HG03025 (cell line): ENCODE data around the gene GPR132.
"Not testable (repeated sequence)": the region's sequence is repeated elsewhere in the genome, so short reads cannot be mapped to it uniquely, and the experiment has no call there.

ENCODE experiments used
- ATAC-seq: cut with Tn5 transposase; IDR thresholded peaks from one replicate; pipeline ENCODE4 v1.9.1; 2021; ENCODE audit warnings: mild to moderate bottlenecking, moderate library complexity; ENCODE audit not compliant: unreplicated experiment, low FRiP score

GPR132 gene, protein sequence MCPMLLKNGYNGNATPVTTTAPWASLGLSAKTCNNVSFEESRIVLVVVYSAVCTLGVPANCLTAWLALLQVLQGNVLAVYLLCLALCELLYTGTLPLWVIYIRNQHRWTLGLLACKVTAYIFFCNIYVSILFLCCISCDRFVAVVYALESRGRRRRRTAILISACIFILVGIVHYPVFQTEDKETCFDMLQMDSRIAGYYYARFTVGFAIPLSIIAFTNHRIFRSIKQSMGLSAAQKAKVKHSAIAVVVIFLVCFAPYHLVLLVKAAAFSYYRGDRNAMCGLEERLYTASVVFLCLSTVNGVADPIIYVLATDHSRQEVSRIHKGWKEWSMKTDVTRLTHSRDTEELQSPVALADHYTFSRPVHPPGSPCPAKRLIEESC

DNA sequence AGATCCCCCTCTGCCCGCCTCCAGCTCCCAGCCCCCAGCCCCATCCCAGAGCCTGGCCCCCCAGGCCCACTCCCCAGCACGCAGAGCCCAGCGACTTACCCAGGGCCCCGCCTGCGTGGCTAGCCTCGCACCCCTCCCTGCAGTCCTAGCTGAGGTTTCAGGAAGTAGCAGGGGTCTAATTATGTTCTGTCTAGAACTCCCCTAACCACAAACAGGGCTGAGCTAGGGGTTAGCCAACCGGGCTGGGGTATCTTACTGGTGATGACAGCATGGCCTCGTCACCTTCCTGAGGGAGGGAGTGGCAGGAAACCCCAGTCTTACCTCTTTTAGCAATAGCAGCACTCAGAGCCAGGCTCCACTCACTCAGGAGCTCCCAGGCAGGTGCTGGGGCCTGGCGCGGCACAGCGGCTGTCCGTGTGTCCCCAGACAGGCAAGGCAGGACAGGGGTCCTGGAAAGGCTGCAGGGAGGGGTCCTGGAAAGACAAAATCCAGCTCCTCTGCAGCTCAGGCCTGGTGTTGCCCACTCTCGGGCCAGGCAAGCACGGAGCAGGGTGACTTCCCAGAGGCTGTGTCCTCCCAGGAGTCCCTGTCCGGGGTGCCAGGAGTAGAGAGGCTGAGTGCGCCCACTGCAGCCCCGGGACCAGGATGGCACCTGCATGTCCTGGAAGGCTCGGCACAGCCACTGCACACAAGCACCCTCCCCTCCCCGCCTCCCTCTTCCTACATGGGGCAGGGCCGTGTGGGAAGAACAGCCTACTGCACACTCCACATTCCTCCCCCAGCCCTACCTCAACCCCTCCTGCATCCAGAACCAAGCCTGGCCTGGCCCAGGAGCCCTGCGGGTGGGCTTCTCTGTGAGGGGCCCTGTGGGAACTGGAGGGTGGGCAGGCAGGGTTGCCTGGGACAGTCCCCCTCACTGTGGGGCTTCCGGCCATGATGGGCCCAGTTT, at the start of gene GPR132:
GPR132 (minus strand) TSS at position 151 of the 949 bp plus-strand sequence. CDS start 10,010 bp downstream, outside the sequence.
- no peak for ATAC-seq

DNA sequence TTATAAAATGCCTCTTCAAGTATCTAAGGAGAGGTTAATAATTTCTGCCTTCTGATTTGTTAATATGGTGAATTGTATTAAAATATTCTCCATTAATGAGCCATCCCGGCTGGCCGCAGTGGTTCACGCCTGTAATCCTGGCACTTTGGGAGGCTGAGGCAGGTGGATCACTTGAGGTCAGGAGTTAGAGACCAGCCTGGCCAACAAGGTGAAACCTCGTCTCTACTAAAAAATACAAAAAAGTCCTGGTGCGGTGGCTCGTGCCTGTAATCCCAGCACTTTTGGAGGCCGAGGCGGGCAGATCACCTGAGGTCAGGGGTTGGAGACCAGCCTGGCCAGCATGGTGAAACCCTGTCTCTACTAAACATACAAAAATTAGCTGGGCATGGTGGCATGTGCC, 44.0 kb upstream of the GPR132 start:
- ATAC-seq: not testable (repeated sequence)

DNA sequence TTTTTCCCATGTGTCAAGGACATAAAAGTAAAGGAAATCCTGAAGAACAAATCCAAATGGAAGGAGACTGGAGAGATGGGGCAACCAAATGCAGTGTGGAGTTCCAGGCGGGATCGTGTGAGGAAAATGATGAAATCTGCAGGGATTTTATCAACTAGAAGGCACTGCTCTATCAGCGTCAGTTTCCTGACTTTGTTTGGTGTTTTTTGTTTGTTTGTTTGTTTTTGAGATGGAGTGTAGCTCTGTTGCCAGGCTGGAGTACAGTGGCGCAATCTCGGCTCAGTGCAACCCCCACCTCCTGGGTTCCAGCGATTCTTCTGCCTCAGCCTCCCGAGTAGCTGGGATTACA, 43.3 kb upstream of the GPR132 start:
- ATAC-seq: no peak

DNA sequence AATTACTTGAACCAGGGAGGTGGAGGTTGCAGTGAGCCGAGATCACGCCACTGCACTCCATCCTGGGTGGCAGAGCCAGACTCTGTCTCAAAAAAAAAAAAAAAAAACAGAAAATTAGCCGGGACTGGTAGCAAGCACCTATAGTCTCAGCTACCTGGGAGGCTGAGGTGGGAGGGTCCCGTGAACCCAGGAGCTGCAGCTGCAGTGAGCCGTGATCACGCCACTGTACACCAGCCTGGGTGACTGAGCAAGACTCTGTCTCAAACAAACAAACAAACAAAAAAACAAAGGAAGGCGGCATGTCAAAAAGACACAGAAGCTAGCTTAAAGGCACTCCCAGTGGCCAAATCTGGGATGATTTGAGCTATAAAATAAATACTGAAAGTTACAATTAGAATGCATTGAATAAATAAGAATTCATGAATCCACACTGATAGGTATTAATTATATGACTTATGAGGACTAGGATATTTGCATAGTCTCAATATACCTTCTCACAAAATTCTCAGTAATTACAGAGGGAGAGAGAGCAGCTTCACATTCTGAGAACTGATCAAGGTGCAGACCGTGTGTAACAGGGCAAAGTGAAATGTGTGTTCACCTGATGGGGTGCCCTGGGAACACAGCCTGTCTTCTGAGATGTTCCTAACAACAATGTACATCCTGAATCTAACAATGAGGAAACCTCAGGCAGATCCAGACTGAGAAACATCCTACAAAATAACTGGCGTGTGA, 42.7 kb upstream of the GPR132 start:
- no peak for ATAC-seq

DNA sequence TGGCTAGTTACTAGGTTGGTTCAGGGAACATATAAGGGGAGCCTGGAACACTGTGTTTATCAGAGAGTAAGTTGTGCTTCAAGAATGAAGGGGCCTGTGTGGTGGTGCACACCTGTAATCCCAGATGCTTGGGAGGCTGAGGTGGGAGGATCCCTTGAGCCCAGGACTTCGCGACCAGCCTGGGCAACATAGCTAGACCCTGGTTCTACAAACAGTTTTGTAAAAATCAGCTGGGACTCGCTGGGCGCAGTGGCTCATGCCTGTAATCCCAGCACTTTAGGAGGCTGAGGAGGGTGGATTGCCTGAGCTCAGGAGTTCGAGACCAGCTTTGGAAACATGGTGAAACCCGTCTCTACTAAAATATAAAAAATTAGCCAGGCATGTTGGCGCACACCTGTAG, 42.1 kb upstream of the GPR132 start:
- ATAC-seq: no peak

DNA sequence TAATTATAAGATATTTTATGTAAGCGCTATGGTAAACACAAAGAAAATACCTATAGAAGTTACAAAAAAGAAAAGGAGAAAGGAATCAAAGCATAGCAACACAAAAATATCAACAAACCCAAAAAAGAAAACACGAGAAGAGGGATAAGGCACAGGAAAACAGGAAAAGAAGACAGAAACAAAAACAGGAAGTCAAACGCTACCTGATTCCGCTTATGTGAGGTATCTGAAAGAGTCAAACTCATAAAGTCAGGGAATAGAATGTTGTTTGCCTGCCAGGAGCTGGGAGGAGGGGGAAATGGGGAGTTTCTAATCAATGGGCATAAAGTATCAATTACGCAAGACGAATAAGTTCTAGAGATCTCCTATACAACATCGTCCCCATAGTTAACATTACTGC, 39.9 kb upstream of the GPR132 start:
- ATAC-seq: no peak

DNA sequence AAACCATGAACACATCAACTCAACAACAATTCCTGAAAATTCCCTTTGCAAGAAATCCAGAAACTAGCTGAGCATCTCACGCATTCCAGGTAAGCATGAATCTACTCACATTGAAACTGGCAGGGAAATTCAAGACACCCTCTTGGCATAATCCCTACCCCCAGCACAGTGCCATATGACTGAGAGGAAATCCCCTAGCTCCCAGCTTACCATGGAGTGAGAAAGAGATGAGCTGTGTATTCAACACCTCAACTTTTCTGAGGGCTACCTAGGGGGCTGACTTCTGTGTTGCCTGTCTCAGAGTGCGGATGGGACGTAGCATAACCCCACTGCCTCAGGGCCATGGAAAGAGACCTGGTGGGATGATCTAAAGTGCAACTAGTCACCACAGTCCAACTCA, 37.7 kb upstream of the GPR132 start:
- ATAC-seq: no peak

DNA sequence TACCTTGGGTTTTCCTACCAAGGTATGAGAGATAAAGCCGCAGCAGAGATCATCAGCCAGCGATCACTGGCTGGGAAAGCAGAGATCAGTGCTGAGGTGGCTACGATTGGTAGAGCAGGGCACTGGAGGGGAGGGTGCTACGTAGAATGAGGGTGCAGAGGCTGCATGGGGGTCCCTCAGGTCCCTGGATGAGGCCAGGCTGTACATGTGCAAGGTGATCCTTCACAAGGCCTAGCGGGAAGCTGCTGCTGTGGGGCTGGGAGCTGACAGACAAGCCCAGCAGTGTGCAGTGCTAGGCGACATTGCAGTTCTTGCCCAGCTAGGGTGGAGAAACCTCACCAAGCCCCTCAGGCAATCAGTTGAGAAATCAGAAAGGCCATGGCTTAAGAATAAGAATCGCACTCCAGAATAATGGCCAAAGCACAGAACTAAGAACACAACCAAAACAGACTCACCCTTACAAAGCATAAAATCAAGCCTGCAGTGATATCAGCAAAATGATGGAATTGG, 37.2 kb upstream of the GPR132 start:
- ATAC-seq: no peak

DNA sequence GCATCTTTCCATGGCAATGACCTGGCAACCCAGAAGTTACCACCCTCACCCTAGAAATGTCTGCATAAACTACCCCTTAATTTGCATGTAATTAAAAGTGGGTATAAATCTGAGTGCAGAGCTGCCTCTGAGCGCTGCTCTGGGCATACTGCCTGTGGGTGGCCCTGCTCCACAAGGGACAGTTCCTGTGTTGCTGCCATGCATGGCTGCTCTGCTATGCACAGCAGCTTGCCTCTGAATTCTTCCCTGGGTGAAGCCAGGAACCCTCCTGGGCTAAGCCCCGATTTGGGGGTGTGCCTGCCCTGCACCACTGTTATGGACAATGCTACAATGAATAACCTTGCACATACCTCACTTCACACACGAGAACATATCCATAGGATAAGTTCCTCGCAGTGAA, 35.7 kb upstream of the GPR132 start:
- no peak for ATAC-seq

DNA sequence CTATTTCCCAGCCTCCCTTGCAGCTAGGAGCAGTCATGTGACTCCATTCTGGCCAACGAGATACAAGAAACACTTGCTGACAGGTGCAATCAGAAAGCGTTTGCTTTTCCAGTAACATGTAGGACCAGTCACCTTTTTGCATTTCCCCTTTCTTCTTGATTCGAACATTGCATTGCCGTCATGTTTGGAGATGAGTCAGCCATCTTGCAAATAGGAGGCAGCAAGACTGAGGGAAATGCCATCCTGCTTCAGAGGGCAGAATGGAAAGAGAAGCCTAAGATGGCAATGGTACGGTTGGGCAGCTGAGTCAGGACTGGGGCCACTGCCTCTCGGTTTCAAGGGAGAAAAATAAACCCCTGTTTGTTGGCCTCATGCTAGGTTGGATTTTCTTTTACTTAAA, 34.5 kb upstream of the GPR132 start:
- ATAC-seq: no peak

DNA sequence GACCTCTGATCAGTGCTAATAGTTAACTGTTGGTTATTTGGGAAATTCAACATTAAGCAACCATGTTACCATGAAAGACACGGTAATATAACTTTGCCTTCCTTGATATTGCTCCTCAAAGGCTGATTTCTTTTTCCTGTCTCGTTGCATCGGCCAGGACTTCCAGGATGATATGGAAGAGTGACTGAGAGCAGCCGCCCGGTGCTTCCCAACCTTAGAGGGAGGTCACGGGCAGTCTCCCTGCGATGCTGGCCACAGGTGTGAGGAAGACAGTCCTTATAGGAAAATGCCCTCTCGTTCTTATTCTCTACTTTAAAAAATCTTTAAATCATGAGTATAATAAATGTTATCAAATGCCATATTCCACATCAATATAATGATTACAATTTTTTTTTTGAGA, 33.1 kb upstream of the GPR132 start:
- ATAC-seq: no peak

DNA sequence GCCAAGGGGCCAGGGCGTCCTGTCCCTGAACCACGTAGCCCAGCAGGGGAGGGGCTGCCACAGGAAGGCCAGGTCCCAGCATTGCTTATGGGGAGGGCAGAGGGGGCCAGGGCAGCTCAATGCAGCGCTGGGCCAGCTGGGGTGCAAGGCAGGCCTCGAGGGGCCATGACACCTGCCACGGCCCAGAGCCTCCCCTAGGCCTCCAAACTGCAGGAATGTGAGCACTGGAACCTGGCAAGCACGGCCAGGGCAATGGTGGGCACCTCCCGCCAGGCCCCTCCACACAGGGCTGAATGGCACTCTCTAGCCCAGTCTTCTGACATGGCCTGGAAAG, 32.5 kb upstream of the GPR132 start:
- no peak for ATAC-seq

DNA sequence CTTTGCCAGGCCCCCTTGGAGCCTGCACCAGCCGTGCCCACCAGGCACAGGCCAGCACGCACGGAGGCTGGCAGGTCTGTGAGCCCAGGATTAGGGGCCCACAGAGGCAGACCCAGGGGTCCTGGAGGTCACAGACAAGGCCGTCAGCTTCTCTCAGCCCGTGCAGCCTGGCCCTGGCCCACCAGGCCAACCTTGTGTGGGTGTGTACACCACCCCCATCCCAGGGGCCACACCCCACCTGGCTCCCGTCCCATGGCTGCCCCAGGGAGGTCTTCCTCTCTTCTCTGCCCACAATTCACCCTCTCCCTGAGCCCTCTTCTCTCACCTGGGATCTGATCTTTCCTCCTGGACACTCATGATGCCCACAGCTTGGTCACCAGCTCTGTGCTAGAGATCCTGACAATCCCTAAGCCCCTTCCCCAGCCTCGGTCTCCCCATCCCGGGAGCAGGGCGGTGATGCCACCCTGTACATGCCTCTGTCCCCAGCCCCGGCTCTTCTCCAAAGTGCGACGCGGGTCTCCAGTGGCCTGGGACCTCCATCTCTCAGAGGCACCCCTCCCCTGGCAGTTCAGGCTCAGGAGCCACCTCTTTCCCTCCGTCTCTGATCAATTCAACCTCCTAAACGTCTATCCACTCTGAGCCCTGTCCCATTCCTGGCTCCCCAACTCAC, 31.1 kb upstream of the GPR132 start:
- no peak for ATAC-seq

DNA sequence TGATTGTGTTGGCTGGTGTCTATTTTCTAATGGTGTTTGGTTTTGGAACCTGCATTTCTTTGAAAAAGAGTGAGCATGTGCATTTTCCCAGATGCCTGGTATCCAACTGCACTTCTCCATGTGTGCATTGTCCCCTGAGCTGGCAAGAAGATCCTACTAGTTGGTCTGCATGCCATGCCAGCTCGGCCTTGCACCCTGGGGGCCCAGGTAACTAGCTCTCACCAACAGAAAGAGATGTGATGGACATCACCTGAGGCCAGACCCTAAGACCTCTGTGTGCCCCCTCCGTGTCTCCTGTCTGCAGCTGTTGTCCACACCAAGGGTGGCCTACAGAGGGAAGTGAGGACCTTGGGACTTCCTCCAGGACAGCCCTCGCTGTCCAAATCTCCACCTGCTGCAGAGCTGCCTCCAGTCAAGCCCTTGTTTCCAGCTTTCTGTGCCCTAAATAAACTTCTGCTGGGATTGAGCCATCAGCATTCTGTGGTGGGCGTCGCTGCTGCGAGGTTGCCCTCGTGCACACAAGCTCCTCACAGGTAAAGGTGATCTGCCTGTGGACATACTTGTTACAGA, 30.1 kb upstream of the GPR132 start:
- no peak for ATAC-seq

DNA sequence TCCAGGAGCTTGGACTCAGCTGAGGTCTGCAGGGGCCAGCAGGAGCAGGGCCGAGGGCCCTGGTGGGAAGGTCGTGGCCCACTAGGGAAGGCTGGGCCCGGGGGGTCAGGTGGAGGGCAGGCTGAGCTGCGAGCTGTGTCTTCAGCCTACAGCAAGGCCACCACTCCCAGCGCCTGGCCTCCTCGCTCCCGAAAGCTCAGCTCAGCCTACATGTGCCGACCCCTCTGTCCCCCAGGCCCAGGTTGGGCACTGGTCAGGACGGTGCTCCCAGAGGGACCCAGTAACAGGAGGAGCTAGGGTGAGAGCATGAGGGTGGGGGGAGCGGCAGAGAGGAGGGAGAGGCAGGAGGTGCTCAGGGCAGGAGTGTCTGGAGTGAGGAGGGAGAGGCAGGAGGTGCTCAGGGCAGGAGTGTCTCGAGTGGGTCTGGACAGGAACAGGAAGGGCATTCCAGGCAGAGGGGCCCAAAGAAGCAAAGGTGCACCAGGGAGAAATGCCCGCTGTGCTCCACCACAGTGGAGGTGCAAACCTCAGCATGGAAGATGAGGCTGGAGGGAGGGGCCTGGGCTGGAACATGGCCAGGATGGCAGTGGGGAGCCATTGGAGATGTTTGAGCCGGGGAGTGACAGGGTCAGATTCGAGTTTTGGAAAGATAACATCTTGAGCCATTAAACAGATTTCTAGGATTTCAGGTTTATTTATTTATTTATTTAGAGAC, 29.1 kb upstream of the GPR132 start:
- no peak for ATAC-seq

DNA sequence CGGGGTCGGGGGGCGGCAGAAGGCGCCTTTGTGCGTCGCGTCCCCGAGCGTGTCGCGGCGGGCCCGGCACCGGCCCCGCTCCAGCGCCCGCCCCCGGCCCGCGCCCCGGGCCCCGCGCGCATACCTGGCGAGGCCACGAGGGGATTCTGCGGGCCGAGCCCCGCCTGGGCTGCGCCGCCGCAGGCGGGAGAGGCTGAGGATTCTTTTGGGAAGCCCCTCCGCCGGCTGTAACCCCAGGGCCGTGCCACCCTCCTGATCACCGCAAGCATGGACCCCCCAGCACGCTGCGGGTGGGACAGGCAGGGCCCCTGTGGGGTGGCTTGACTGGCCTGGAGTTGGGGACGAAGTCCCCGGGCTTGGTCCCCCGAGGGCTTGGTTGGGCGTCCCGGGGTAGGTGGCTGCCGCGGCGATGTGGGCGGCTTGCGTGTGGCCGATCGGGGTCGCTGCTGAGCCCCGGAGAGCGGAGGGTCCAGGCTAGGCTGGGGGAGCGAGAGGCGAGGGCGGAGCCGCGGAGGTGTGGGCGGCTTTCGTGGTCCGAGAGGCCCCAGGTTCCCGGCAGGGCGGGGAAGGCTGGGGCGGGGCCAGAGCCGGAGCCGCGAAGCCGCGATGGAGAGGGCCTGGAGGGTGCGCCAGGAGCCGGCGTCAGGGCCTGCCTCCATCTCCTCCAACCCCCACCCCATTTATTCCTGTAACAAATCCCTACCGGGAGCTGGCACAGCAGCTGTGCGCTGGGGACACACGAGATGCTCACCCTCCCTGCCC, 28.4 kb upstream of the GPR132 start:
- peak; percentile 27 for ATAC-seq

DNA sequence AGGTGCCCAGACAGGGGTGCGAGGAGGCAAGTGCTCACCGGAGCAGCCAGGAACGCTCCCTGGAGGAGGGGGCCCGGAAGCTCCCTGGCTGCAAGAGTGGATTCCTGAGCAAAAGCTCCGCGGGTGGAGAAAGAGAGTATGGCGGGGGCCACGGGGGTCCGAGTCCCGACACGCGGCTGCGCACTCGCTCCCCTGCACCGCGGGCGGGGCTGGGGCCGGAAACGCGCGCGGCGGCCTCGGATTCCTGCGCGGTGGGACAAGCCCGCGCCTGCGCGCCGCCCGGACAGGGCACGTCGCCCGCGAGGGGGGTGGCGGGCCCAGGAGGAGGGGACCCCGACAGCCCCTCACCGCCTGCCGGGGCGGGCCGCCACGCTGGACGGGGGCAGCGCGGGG, 27.8 kb upstream of the GPR132 start:
- no peak for ATAC-seq

DNA sequence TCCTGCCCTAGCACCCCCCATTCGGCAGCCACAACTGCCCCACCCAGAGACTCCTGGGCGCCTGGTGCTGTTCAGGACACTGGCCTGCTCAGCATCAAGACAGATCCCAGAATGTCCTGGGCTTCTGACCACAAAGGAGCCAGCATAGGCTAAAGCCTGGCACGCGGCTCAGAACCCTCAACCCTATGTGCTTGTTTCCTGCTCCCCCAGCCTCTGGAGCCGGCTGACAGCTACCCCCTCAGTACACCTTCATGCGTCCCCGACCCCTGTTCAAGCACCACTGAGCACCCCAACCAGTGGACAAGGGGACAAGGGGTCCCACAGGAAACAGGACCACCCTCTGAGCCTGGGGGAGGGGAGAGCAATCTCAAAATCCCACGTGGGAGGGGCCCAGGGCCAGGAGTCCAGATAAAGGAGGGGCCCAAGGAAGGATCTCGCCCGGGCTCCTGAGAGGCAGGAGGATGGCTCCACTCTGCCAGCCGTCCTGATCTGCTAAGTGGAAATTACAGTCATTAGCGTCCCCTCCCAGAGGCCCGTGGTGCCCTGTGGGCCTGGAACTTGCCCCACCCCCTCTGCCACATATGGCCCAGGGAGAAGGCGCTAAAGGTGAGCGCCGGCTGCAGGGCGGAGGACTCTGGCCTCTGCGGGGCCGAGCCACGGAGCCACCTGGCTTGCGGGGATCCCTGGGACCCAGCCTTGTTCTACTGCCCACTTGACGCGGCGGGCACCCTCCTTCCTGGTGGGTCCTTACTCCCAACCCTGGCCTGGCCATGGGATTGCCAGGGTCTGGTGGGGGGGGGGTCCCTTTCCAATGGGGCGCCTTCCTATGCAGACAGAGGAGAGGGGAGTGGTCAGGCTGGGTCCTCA, 27.2 kb upstream of the GPR132 start:
- no peak for ATAC-seq
